Mesothelial cell of epicardium (in vitro differentiated cells): Measurements from ENCODE around the gene NUP155. TPM values are rescaled to one million over a fixed set of nuclear protein-coding genes. Genes with fewer than 3 reads are reported as not detected.

Experiments used
- DNase-seq, 2 experiments: peaks; one replicate each; pipeline ENCODE4 v3.0.0; 2021; ENCODE audit warnings: low spot score in 2 of 2; ENCODE audit not compliant: unreplicated experiment in 2 of 2
- H3K27ac Mint-ChIP-seq: 2 replicates; pipeline ENCODE4 v1.8.0; 2021; ENCODE audit warnings: mixed read lengths
- H3K27me3 Mint-ChIP-seq: 2 replicates; pipeline ENCODE4 v1.8.0; 2021; ENCODE audit warnings: low read depth, mixed read lengths
- H3K36me3 Mint-ChIP-seq: 2 replicates; pipeline ENCODE4 v1.8.0; 2021; ENCODE audit warnings: mixed read lengths
- H3K4me1 Mint-ChIP-seq: 2 replicates; pipeline ENCODE4 v1.8.0; 2021; ENCODE audit warnings: mixed read lengths
- H3K4me3 Mint-ChIP-seq: 2 replicates; pipeline ENCODE4 v1.8.0; 2021; ENCODE audit warnings: mild to moderate bottlenecking, moderate library complexity, mixed read lengths
- H3K9me3 Mint-ChIP-seq: 2 replicates; pipeline ENCODE4 v1.8.0; 2021; ENCODE audit warnings: mixed read lengths
- CTCF ChIP-seq: fragments of 200-600 bp; sonication (generic); IDR thresholded peaks from one replicate; pipeline ENCODE4 v1.5.0; 2021; ENCODE audit warnings: antibody characterized with exemption; ENCODE audit not compliant: unreplicated experiment
- total RNA-seq: library from RNA; stranded (reverse); gene quantifications from 3 replicates; pipeline ENCODE4 v1.2.1, GENCODE V29; 2021

Gene NUP155
- total RNA-seq, 1 donor from 2014 or later = 32.9 TPM

GRCh38 chr5:37255774-37256358 lies 115.0 kb downstream of the NUP155 start:
- no peak for DNase-seq
- no peak overlapping the region for H3K4me3 Mint-ChIP-seq
- H3K27me3 Mint-ChIP-seq = no peaks in the 10 kb centered on the region
- H3K9me3 Mint-ChIP-seq = peaks cover 16% of the 10 kb centered on the region
- no peak overlapping the region for H3K27ac Mint-ChIP-seq
- TF ChIP-seq CTCF = no peak
- H3K36me3 Mint-ChIP-seq = no peaks in the 10 kb centered on the region
- H3K4me1 Mint-ChIP-seq = no peaks in the 10 kb centered on the region

GRCh38 chr5:37254581-37254980 lies 116.3 kb downstream of the NUP155 start:
- no peak for DNase-seq
- TF ChIP-seq CTCF = no peak
- Mint-ChIP-seq H3K4me3 (no peak overlapping the region), H3K27me3 (no peaks in the 10 kb centered on the region), H3K9me3 (peaks cover 10% of the 10 kb centered on the region), H3K36me3 (no peaks in the 10 kb centered on the region), H3K27ac (no peak overlapping the region), H3K4me1 (peaks cover 6% of the 10 kb centered on the region)

- Mint-ChIP-seq H3K36me3 (no peaks in the 10 kb centered on the region), H3K27ac (no peak overlapping the region), H3K4me1 (peaks cover 13% of the 10 kb centered on the region), H3K4me3 (no peak overlapping the region), H3K9me3 (peaks cover 10% of the 10 kb centered on the region), H3K27me3 (no peaks in the 10 kb centered on the region)
- no peak for TF ChIP-seq CTCF
- no peak for DNase-seq
These were observed 119.2 kb downstream of the NUP155 start for GRCh38 chr5:37251665-37252064.

- no peaks in the 10 kb centered on the region for H3K36me3 Mint-ChIP-seq
- DNase-seq = no peak
- H3K4me3 Mint-ChIP-seq = peak overlapping the region; percentile 90
- H3K4me1 Mint-ChIP-seq = peaks cover 19% of the 10 kb centered on the region
- TF ChIP-seq CTCF = no peak
- H3K27ac Mint-ChIP-seq = peak overlapping the region; percentile 96
- no peaks in the 10 kb centered on the region for H3K27me3 Mint-ChIP-seq
- H3K9me3 Mint-ChIP-seq = peaks cover 10% of the 10 kb centered on the region
These were observed 121.1 kb downstream of the NUP155 start for GRCh38 chr5:37249815-37250164.

GRCh38 chr5:37248970-37249814 lies 121.7 kb downstream of the NUP155 start, which contains the start of gene CPLANE1:
CPLANE1 (minus strand) TSS chr5:37249376; CDS start chr5:37247698, 1,678 bp downstream.
- Mint-ChIP-seq H3K4me1 (peaks cover 19% of the 10 kb centered on the region), H3K27me3 (no peaks in the 10 kb centered on the region), H3K4me3 (peak within 1 kb of the TSS; percentile 90), H3K27ac (peak within 1 kb of the TSS; percentile 96), H3K9me3 (peaks cover 4% of the 10 kb centered on the region), H3K36me3 (no peaks in the 10 kb centered on the region)
- no peak for TF ChIP-seq CTCF
- DNase-seq = peak; percentile 71 to 86
